Mammary epithelial cell (primary cell): ENCODE data around the gene LRRC28.

Source experiments
- CTCF ChIP-seq, 2 donors: IDR thresholded peaks in 1 of 2; conservative IDR thresholded peaks in 1 of 2; 2 replicates each; pipeline ENCODE4 v1.5.1; 2011 to 2012; ENCODE audit warnings: inconsistent platforms in 2 of 2, low read length in 2 of 2, mild to moderate bottlenecking in 2 of 2, control low read depth in 1 of 2, low read depth in 1 of 2; ENCODE audit not compliant: insufficient read depth in 1 of 2; ENCODE audit errors: extremely low read depth in 1 of 2
- EZH2 ChIP-seq: IDR thresholded peaks from 2 replicates; pipeline ENCODE4 v1.6.1; 2012; ENCODE audit warnings: low read length, inconsistent platforms, borderline replicate concordance

GRCh38 chr15:99321468-99321867 lies 70.2 kb downstream of the LRRC28 start:
- TF ChIP-seq CTCF (conservative IDR thresholded peaks at IDR 0.05 in 1 of 2, IDR thresholded peaks at IDR 0.05 in 1 of 2; ENCODE audit: extremely low read depth in 1 of 2, insufficient read depth in 1 of 2, low read depth in 1 of 2, low read length in 2 of 2): no peak
- TF ChIP-seq EZH2: no peak
